LNCAP (cell line): Measurements from ENCODE around the gene LCT.

Experiments used
- TF ChIP-seq, protein P1 (sequence below): fragments of 450-650 bp; IDR thresholded peaks from 2 replicates; pipeline ENCODE4 v1.5.1; 2017; ENCODE audit warnings: mild to moderate bottlenecking

Gene LCT

DNA sequence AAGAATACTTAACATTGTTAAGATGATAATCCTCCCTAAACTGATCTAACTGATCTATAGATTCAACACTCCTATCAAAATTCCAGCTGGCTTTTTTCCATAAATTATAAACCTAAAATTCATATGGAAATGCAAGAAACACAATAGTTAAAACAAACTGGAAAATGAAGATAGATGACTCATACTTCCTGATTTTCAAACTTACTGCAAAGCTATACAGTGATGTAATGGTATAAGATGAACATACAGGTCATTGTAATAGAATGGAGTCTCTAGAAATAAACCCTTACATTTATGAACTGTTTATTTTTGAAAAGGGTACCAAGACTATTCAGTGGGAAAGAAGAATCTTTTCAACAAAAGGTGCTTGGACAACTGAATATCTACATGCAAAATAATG lies 63.1 kb downstream of the LCT start:
- TF ChIP-seq, protein P1, sequence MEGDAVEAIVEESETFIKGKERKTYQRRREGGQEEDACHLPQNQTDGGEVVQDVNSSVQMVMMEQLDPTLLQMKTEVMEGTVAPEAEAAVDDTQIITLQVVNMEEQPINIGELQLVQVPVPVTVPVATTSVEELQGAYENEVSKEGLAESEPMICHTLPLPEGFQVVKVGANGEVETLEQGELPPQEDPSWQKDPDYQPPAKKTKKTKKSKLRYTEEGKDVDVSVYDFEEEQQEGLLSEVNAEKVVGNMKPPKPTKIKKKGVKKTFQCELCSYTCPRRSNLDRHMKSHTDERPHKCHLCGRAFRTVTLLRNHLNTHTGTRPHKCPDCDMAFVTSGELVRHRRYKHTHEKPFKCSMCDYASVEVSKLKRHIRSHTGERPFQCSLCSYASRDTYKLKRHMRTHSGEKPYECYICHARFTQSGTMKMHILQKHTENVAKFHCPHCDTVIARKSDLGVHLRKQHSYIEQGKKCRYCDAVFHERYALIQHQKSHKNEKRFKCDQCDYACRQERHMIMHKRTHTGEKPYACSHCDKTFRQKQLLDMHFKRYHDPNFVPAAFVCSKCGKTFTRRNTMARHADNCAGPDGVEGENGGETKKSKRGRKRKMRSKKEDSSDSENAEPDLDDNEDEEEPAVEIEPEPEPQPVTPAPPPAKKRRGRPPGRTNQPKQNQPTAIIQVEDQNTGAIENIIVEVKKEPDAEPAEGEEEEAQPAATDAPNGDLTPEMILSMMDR: no peak

DNA sequence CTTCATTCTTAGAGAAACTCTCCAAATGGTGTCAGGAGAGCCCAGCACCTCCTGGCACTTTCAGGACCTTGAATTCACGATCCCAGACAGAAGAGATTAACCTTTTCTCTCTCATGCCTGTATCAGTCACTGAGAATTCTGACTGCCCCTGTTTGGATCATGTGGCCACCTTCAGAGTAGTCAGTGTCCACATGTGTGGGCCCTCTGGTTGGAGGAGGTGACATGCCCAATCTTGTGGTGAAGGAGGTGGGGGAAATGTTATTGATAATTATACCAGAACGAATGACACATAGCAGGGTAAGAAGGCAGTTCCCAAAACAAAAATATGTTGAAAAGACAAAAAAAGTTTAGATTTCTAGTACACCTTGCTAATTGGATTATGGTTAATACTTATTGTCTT lies 63.7 kb downstream of the LCT start:
- TF ChIP-seq, protein P1: no peak

DNA sequence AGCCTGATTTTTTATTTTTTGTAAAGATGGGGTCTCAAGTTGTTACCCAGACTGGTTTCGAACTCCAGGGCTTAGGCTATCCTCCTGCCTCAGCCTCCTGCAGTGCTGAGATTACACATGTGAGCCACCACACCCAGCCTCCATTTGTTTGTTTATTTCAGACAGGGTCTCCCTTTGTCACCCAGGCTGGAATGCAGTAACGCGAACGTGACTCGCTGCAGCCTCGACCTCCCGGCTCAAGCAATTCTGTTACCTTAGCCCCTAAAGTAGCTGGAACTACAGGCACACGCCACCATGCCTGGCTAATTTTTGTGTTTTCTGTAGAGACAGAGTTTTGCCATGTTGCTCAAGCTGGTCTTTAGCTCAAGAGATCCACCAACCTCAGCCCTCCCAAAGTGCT lies 68.1 kb downstream of the LCT start:
- TF ChIP-seq, protein P1: no peak

DNA sequence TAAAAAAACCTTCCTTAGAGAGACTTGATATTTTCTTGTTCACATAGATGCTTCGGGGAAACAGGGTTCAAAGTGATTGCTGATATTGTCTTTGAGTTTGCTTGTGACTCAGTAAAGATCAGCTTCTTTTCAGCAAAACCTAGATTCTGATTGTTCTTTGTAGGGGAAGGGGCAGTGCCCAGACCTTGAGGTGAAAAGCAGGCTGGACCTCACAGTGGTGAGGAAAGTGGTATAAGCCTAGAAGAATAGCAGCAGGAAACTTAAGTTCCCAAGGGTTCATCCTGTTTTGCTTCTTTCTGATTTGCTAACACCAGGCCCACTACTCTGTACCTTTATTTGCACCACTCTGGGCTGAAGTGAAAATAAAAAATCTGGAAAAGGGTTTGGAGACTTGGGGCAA lies 74.5 kb downstream of the LCT start:
- TF ChIP-seq, protein P1: no peak

DNA sequence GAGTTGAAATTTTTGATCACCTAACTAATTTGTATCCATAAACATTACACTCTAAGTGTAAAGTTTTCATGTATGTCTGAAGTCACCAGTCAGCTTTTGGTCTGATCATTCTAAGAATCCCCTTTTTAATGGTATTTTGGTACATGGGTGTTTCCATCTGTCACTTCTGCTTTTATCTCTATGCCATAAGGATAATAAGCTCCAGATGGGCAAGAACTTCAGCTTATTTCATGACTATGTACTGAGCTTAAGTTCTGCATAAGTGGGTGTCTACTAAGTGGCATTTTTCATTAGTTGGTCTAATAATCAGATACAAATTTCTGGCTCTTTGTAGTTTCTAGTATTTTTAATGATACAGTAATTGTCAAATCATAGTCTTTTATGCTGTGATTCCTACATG lies 75.0 kb downstream of the LCT start:
- TF ChIP-seq, protein P1: no peak

DNA sequence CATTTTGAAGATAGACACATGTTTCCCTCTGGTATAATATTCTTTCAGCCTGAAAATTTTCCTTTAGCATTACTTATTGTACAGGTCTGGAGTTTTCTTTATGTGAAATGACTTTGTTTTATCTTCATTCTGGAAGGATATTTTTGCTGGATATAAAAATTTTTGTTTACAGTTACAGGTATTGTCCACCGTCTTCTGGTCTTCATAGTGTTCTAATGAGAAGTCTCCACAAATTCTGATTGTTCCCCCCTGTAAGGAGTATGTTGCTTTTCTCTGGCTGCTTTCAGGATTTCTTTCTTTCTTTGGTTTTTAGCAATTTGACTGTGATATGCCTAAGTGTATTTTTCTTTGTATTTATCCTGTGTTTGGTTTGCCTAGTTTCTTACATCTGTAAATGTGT lies 80.3 kb downstream of the LCT start:
- TF ChIP-seq, protein P1: no peak

DNA sequence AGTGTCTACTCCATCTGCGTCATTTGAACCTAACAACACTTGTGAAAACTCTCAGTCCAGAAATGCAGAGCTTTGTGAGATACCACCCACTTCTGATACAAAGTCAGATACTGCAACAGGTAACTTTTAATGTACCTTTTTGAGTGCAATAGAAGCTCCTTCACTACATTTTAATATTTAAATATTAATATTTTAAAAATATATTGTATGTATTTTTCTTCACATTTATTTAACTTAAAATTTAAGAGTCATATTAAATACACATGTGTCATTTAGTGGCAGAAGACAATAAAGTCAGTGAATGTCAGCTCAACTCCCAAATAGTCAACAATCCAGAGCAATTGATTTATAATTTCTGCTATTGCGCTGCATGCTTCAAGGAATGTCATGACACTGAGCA lies 81.4 kb downstream of the LCT start:
- TF ChIP-seq, protein P1: no peak

DNA sequence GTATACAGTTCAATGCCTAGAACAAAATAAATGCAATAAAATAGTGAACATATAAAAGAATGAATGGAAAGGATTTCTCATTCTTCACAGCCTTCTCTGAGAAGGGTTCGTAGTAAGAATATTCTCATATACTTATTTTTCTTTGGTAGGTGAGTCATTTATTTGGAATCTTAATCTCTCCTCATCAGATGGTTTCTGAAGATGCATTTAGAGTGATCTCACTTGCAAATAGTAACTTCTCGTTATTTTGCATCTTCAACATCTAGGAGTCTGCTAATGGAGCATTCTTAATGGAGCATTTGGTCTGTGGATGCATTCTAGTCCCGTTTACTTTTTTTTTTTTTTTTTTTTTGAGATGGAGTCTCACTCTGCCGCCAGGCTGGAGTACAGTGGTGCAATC lies 91.4 kb downstream of the LCT start:
- TF ChIP-seq, protein P1: no peak
